KOPT-K1 (cell line): Measurements from ENCODE around the gene STT3B.
"Not testable (repeated sequence)": the region's sequence is repeated elsewhere in the genome, so short reads cannot be mapped to it uniquely, and the experiment has no call there.

ENCODE experiments used
- H3K27ac ChIP-seq: fragments of 200-600 bp; sonication (generic); 2 replicates; pipeline ENCODE4 v1.5.1; 2016; ENCODE audit warnings: antibody characterized with exemption, mild to moderate bottlenecking, low read depth, low read length; ENCODE audit not compliant: poor library complexity, severe bottlenecking
- H3K36me3 ChIP-seq: fragments of 200-600 bp; sonication (generic); 2 replicates; pipeline ENCODE4 v1.5.1; 2017; ENCODE audit warnings: antibody characterized with exemption, mild to moderate bottlenecking, low read length, moderate library complexity; ENCODE audit not compliant: insufficient read depth
- H3K9me3 ChIP-seq: fragments of 200-600 bp; sonication (generic); 2 replicates; pipeline ENCODE4 v1.5.1; 2017; ENCODE audit warnings: antibody characterized with exemption, low read length, mild to moderate bottlenecking; ENCODE audit not compliant: insufficient read depth, poor library complexity, severe bottlenecking

The STT3B gene

DNA sequence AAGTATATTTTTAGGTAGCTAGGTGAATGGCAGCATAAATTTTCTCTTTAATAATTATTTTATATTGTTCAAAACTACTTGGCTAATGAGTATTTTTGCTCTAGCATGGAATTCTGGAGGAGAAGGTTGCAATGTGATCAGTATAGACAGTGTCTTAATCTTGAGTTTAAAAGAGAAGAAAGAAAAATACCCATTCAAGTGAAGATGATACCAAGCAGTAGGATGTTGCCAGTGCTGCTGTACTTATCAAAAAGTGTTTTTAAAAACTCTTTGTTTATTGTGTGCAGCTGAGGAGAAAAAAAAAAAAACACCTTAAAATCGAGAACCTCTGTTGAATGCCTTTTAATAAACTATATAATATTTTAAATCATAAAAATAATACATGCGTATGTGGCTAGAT, 47.9 kb downstream of the STT3B start:
- H3K36me3 ChIP-seq = peaks cover 95% of the 10 kb centered on the region
- H3K9me3 ChIP-seq = peaks cover 36% of the 10 kb centered on the region

DNA sequence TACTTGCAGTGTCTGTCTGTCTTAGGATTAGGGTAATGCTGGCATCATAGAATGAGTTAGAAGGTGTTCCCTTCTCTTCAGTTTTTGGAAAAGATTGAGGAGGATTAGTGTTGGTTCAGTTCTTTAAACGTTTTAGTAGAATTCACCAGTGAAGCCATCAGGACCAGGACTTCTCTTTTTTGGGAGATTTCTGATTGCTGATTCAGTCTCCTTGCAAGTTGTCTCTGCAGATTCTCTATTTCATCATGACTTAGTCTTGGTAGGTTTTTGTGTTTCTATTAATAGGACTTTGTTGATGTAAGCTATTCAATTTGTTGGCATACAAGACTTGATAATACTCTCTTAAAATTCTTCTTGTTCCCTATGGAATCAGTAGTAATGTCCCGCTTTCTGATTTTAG, 48.9 kb downstream of the STT3B start:
- peaks cover 46% of the 10 kb centered on the region for H3K9me3 ChIP-seq
- H3K36me3 ChIP-seq = peaks cover 100% of the 10 kb centered on the region
- H3K27ac ChIP-seq = no peak overlapping the region

More for the DNA sequence above, 47.9 kb downstream of the STT3B start:
- no peak overlapping the region for H3K27ac ChIP-seq

DNA sequence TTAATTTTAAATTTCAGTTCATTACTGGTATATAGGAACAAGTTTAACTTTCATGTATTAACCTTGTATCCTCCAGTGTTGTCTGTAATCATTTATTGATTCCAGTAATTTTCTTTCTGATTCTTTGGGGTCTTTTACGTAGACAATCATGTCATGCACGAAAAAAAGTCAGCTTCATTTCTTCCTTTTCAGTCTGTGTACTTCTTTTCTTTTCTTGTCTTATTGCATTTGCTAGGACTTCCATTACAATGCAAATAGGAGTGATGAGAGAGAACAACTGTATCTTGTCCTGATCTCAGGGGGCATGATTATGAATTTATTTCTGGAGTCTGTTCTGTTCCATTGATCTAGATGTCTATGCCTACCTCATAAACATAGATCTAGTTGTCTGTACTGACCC, 56.5 kb downstream of the STT3B start:
- H3K36me3 ChIP-seq = peaks cover 98% of the 10 kb centered on the region
- H3K27ac ChIP-seq = no peak overlapping the region
- H3K9me3 ChIP-seq = peaks cover 76% of the 10 kb centered on the region

DNA sequence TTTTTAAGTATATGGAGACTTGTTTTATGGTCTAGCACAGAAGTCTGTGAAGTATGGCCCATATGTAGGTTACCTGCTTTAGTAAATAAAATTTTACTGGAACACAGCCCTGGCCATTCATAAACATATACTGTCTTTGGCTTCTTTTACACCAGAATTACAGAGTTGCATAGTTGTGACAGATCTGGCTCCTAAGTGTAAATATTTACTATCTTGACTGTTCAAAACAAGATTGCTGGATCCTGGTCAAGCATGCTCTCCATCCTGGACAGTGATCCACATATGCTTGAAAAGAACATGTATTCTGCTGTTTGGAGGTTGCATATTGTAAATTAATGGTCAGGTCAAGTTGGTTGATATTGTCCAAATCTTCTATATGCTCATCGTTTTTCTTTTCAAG, 57.9 kb downstream of the STT3B start:
- peaks cover 69% of the 10 kb centered on the region for H3K9me3 ChIP-seq
- H3K36me3 ChIP-seq = peaks cover 98% of the 10 kb centered on the region
- no peak overlapping the region for H3K27ac ChIP-seq

DNA sequence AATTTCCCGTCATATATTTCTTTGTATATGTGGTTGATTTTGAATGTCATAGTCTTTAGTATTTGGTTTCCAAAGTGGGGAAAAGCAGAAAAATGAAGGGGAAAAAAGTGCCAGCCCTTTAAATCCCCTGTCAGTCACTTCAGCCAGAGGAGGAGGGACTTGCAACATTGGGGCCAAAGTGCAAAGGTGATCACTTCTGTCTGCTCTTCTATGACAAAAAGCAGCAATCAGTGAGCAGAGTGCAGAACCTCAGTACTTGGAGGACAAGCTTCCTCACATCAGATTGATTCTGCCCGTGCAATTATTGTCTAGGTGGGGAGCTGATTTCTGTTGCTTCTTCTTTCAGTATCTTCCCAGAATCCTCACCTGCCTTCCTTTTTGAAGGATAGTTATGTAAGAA, 60.0 kb downstream of the STT3B start:
- peaks cover 54% of the 10 kb centered on the region for H3K9me3 ChIP-seq
- no peak overlapping the region for H3K27ac ChIP-seq
- peaks cover 98% of the 10 kb centered on the region for H3K36me3 ChIP-seq

DNA sequence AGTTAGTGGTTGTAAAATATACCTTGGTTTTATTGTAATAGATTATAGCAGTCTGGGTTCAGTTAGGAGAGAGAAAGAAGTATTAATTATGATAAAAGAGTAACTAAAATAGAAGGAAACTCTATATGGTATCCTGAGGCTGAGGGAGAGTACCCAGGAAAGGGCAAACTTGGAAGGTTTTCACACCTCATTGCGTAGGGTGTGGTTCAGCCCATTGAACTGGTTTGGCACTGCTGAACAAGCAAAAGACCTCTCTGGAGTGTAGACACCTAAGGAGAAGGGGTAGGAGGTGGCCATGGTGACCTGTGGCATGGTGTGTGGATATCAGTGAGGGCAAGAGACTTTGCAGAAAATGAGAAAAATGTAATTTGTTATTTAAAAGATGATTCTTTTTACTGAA, 63.5 kb downstream of the STT3B start:
- peaks cover 97% of the 10 kb centered on the region for H3K36me3 ChIP-seq

DNA sequence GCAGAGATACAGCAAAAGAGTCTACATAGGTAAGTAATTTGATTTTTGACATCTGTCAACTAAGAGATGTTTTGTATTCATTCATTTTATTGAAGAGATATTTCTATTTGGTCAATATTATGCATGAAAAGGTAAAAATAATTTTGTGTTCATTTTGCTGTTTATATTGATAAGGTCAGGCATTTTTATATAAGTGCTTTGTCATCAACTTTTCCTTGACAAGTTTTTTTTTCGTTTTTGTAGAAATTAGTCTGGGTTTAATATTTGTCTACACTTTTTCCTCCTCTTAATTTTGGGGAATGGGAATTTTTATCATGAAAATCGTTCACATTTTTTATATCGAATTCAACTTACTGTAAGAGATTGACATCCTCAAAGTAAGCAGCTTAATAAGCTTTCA, 67.7 kb downstream of the STT3B start:
- Histone ChIP-seq H3K9me3 (peaks cover 38% of the 10 kb centered on the region), H3K27ac (no peak overlapping the region), H3K36me3 (peaks cover 99% of the 10 kb centered on the region)

More for the DNA sequence above, 63.5 kb downstream of the STT3B start:
- Histone ChIP-seq H3K27ac (no peak overlapping the region), H3K9me3 (peaks cover 20% of the 10 kb centered on the region)

DNA sequence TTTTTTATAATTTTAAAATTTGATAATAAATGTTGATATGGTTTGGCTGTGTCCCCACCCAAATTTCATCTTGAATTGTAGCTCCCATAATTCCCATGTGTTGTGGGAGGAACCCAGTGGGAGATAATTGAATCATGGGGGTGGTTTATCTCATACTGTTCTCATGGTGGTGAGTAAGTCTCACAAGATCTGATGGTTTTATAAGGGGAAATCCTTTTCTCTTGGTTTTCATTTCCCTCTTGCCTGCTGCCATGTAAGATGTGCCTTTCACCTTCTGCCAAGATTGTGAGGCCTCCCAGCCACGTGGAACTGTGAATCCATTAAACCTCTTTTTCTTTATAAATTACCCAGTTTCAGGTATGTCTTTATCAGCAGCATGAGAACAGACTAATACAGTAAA, 72.6 kb downstream of the STT3B start:
- not testable (repeated sequence) for H3K27ac ChIP-seq
- Histone ChIP-seq H3K9me3 (peaks cover 59% of the 10 kb centered on the region), H3K36me3 (peaks cover 95% of the 10 kb centered on the region)

DNA sequence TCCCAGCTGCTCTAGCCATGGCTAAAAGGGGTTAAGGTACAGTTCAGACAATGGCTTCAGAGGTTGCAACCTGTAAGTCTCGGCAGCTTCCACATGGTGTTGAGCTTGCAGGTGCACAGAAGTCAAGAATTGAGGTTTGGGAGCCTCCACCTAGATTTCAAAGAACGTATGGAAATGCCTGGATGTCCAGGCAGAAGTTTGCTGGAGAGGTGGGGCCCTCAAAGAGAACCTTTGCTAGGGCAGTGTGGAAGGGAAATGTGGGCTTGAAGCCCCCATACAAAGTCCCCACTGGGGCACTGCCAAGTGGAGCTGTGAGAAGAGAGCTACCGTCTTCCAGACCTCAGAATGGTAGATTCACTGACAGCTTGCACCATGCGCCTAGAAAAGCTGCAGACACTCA, 73.7 kb downstream of the STT3B start:
- H3K36me3 ChIP-seq = peaks cover 93% of the 10 kb centered on the region
- H3K27ac ChIP-seq = no peak overlapping the region
- peaks cover 59% of the 10 kb centered on the region for H3K9me3 ChIP-seq

DNA sequence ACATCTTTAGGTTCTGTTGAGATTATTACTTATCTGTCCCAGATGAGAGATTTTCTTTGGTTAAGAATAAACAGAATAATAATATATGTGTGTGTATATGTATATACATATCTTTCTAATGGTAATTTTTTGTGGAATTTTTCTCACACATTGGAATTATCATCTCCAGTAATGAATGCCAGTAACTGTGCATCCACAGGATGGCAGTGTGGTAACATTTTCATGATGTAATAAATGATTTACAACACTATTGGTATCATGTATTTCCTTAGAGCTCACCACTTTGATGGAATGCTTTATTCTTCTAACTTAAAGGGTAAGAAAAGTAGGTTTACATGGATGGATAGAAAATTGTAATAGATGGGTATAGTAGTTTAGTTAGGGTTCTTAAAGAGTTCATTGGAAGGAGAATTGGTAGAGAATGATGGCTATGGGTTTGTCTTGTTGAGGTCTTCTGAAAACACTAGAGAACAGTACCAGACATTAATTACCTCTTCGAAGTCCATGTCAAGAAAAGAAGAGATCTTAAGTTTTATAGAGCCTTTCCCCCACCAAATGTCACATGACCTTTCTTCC, 78.1 kb downstream of the STT3B start:
- H3K36me3 ChIP-seq = peaks cover 92% of the 10 kb centered on the region
- H3K9me3 ChIP-seq = peaks cover 18% of the 10 kb centered on the region
- no peak overlapping the region for H3K27ac ChIP-seq

DNA sequence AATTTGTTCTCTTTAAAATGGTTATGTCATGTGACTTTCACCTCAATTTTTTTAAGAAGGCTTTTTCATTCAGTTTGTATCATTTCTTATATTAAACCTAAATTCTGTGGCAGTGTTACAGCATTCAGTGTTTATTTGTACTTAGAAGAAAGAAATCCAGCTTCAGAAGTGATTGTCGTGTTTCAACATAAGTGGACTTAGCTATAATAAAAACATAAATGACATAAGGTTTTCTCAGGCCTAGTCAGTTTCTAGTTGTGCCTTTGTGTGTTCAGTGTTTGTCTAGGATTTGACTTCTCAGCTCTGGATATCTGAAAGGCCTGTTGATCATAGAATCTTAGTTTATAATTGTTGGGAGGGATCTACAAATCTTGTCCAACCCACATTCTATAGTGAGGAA, 80.5 kb downstream of the STT3B start:
- peaks cover 91% of the 10 kb centered on the region for H3K36me3 ChIP-seq
- H3K9me3 ChIP-seq = no peaks in the 10 kb centered on the region
- H3K27ac ChIP-seq = no peak overlapping the region

DNA sequence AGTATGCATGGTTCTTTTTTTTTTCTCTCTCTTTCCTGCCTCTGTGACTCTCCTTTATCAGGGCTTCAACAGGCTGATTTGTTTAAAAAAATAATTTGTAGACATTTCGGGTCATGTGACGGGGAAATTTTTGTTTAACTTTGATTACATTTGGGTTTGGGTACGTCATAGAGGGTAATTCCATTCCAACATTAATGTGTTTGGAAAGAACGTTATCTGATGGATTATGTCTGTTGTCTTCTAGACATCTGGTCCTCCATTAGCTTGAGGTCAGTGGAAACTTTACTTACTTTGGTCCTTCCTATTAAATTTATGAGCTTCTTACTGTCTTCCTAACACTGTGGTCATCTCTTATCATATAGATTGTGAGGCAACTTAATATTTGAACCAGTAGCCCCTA, 80.9 kb downstream of the STT3B start:
- peaks cover 90% of the 10 kb centered on the region for H3K36me3 ChIP-seq
- H3K9me3 ChIP-seq = no peaks in the 10 kb centered on the region
- H3K27ac ChIP-seq = no peak overlapping the region

DNA sequence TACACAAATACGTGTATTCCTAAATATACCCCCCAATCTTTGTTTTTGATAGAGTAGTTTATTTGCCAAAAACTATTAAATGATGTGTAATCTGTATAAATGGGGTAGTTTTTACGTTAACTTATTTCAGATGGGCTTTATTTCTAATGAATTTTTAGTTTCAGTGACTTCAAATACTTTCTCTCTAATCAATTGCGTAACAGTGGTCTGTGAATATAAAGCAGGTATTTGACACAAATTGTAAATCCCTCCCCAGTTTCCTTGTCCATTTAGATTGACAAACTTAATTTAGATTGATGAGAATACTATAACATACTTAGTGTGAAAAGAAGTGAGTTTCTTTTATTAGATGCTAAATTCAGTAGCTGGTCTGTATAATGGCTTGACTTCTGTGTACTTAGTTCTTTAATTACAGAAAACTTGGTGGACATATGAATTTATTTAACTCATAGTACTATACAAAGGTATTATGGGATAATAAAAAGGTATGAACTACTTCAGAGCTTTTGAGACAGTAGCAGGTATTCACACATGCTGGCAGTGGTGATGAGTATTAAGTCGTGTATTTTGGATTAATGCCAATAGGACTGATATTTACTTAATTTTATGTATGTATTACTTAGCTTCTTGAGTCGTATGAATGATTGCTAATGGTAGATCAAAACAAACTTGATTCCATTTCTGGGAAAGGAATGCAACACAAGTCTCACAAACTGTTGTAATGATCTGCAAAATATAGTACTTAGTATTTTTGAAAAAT, 81.6 kb downstream of the STT3B start:
- Histone ChIP-seq H3K27ac (no peak overlapping the region), H3K36me3 (peaks cover 92% of the 10 kb centered on the region), H3K9me3 (no peaks in the 10 kb centered on the region)

DNA sequence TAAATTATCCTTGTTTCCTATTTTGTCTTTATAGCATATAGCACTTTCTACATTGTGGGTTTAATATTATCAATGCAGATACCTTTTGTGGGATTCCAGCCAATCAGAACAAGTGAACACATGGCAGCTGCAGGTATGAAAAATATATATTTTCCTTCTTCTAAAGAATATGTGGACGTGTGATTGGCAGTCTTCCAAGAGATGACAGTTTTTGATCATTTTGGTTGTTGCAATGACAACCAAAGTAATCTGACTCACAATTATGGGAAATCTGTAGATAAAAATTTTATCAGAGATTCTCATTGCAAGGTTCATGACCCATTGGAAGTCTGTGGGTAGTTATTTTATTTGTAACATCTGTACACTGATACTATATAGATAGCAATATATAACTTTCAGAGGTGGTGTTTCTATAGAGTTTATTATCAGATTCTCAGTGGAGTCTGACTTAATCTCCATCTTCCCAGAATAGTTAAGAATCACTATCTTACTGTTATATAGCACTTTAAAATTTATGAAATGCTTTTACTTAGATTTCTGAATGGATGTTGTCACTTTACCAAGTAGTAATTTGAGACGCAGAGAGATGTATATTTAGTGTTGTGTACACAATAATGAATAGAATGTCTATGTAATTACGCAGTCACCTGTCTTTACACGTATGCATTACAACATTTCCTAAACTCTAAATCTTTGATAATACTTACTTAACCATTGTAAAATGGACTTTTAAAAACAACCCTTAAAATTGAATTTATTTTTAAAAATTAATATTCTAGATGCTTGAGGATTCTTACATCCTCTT, 82.5 kb downstream of the STT3B start:
- Histone ChIP-seq H3K27ac (no peak overlapping the region), H3K36me3 (peaks cover 94% of the 10 kb centered on the region), H3K9me3 (no peaks in the 10 kb centered on the region)

DNA sequence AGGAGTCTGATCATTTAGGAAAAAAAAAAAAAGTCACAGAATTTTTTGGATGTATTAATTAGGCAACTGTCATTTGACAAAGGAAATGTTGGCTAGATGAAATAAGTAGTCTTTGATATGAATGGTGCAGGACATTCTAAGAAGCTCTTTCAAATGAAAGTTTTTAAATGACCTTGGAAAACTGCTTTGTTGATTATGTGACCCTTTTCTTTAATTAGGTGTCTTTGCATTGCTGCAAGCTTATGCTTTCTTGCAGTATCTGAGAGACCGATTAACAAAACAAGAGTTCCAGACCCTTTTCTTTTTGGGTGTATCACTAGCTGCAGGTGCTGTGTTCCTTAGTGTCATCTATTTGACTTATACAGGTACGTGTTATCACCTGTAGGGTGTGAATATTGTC, 84.0 kb downstream of the STT3B start:
- Histone ChIP-seq H3K36me3 (peaks cover 97% of the 10 kb centered on the region), H3K27ac (no peak overlapping the region), H3K9me3 (no peaks in the 10 kb centered on the region)
